Esophagus muscularis mucosa (tissue), 2 donors: ENCODE results near the gene LRRN2.

Source experiments
- POLR2A ChIP-seq: fragments of 450-650 bp; IDR thresholded peaks from one replicate; pipeline ENCODE4 v1.6.1; 2017; ENCODE audit warnings: antibody characterized with exemption, moderate library complexity, mild to moderate bottlenecking, low read depth
- POLR2AphosphoS5 ChIP-seq, 2 donors: sonication (generic); formaldehyde crosslinking; IDR thresholded peaks; one replicate each; pipeline ENCODE4 v1.6.1; 2017; ENCODE audit warnings: antibody characterized with exemption in 2 of 2

DNA sequence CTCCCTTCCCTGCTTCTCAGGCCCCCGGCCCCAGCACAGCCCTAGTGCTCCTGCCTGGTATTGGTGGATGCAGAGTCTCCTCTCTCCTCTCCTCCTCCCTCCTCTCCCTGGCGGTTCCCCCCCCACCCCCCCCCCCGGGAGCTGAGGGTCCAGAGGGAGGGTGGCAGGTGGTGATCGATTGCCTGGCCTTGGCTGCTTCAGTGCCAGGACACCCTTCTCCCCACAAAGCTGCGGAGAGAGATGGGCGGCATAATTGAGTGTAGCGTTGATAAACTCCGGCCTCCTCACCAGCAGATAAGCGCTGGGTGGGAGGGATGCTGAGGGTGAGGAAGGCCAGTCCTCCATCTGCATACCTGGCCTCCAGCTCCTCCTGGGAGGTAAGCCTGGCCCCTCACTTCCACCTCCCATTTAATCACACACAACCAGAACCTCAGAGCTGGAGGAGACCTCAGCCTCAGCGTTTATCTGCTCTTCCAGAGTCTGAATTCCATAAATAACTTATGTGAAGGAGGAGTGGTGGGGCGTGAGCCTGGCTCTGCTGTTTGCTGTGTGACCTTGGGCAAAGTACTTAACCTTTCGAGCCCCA is 60.8 kb downstream of the LRRN2 start:
- TF ChIP-seq POLR2A, result no peak
- no peak for TF ChIP-seq POLR2AphosphoS5 (IDR thresholded peaks at IDR 0.05)
